22Rv1 (cell line): ENCODE data around the gene RGL1.

ENCODE experiments used
- CTCF ChIP-seq: fragments of 450-650 bp; IDR thresholded peaks from 2 replicates; pipeline ENCODE4 v1.5.1; 2017; ENCODE audit warnings: mild to moderate bottlenecking
- ZFX ChIP-seq: fragments of 450-650 bp; IDR thresholded peaks from 2 replicates; pipeline ENCODE4 v1.6.1; 2017; ENCODE audit warnings: antibody characterized with exemption, borderline replicate concordance

GRCh38 chr1:183850852-183851251, 45.9 kb downstream of the RGL1 start:
- no peak for TF ChIP-seq CTCF
- TF ChIP-seq ZFX: no peak
